Activated naive CD8-positive, alpha-beta T cell (primary cell): ENCODE results near the gene PAN2.
"Not testable (repeated sequence)": the region's sequence is repeated elsewhere in the genome, so short reads cannot be mapped to it uniquely, and the experiment has no call there.

Experiments
- H3K27ac Mint-ChIP-seq: one replicate; pipeline ENCODE4 v1.8.0; 2021; ENCODE audit warnings: mixed read lengths
- H3K27me3 Mint-ChIP-seq: one replicate; pipeline ENCODE4 v1.8.0; 2021; ENCODE audit warnings: mixed read lengths
- H3K36me3 Mint-ChIP-seq: one replicate; pipeline ENCODE4 v1.8.0; 2021; ENCODE audit warnings: mixed read lengths
- H3K4me1 Mint-ChIP-seq: one replicate; pipeline ENCODE4 v1.8.0; 2021; ENCODE audit warnings: low read depth, mixed read lengths
- H3K4me3 Mint-ChIP-seq: one replicate; pipeline ENCODE4 v1.8.0; 2021; ENCODE audit warnings: mild to moderate bottlenecking, mixed read lengths
- H3K9me3 Mint-ChIP-seq: one replicate; pipeline ENCODE4 v1.8.0; 2021; ENCODE audit warnings: low read depth, mixed read lengths

The PAN2 gene

DNA sequence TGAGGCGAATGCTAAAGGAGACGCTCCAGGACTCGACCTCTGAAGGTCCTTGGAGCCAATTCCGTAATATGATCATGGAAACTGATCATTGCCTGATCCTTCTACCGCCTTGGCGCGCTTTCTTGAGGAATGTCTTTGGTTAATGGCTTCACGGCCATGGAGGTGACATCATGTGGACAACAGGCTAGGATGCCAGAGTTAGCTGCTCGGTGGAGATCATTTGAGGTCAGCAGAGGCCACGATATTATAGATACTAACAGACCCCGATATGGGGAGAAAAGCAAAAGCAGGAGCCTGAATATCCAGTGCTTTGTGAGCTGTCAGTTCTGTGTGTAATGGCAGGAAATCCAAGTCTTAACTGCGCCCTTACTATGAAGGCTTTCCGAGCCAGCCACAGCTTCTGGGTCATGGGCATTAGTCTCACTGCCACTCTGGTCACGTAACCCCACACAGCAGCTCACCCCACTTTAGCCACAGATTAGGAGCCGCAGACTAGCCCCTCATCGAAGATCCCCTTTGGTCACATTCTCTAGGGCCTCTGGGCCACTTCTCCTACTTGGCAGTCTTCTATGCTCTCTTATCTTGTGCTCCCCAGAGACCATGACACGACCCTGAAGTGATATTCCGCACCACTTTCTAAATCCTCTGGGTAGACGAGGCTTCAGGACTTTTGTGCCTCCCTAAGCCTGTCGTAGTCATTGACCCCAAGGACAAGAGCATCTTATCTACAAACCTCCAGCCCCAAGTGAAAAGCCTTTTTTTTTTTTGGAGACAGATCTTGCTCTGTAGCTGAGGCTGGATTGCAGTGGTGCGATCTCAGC, 32.9 kb downstream of the PAN2 start:
- H3K4me3 Mint-ChIP-seq, result peak overlapping the region; percentile 97
- peaks cover 2% of the 10 kb centered on the region for H3K36me3 Mint-ChIP-seq
- H3K4me1 Mint-ChIP-seq, result peaks cover 53% of the 10 kb centered on the region
- peak overlapping the region; percentile 98 for H3K27ac Mint-ChIP-seq
- no peaks in the 10 kb centered on the region for H3K9me3 Mint-ChIP-seq
- H3K27me3 Mint-ChIP-seq, result no peaks in the 10 kb centered on the region

DNA sequence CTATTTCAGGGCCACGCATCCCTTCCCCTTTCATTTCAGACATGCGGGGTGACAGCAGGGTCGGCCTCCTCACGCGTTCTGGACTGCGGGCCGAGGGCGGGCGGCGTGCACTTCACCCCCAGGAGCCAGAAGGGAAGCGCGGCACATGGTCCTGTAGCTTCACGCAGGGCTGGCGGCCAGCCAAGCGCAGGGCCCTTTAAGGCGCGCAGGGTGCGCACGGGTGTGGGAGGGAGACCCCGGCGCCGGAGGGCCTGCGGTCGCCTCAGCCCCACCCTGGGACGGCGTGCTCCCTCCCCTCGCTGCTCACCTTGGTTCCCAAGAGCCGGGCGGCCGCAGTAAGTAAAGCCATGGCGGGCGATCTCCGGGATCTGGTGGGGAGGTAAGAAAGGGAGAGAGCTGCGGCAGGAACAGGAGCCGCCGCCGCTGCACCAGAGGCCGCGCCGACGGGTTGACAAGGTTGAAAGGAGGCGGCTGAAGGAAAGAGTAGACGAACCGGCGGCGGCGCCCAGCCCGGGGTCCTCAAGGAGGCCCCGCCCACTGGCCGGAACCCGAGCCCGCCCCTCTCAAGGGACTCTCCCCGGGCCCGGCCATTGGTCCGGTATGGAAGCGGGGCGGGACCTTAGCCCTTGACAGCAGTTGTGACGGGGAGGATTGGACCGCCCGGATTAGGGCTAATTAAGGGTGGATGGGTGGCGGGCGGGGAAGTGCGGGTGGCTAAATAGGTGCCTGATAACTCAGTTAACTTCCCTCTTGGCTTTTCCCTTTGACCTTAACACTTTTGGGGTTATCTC, 33.8 kb downstream of the PAN2 start, which contains the start of gene CS:
Gene CS (minus strand): TSS at position 478 of the 791 bp plus-strand sequence. CDS start 129 bp downstream, at position 349.
- peak within 1 kb of the TSS; percentile 97 for H3K4me3 Mint-ChIP-seq
- H3K36me3 Mint-ChIP-seq, result peaks cover 2% of the 10 kb centered on the region
- no peaks in the 10 kb centered on the region for H3K9me3 Mint-ChIP-seq
- H3K27ac Mint-ChIP-seq, result peak within 1 kb of the TSS; percentile 98
- H3K4me1 Mint-ChIP-seq, result peaks cover 54% of the 10 kb centered on the region
- no peaks in the 10 kb centered on the region for H3K27me3 Mint-ChIP-seq

DNA sequence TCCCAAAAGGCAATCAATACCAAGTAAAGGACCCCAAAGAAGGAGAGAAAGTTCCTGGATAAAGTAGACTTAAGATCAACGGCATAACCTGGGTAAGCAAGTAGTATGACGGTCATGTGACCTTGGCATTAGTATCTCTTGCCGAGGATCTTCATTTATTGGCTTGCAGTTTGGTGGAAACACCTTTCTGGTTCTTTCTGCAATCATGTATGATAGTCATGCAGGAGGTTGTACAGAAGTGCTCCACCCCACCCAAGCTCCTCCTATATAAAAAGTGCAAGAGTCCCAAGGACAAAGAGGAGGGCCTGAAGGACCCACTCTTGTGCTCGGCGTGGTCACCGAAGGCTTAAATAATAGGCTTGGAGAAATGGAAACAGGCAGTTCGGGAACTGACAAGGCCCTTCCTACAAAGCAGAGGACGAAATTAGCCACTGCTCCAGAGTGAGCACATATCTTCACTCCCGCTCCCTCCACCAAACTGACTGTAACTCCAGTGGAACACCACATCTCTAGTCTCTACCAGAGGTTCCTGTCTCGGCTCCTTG, 34.4 kb downstream of the PAN2 start:
- peak overlapping the region; percentile 97 for H3K4me3 Mint-ChIP-seq
- H3K9me3 Mint-ChIP-seq, result no peaks in the 10 kb centered on the region
- H3K36me3 Mint-ChIP-seq, result peaks cover 2% of the 10 kb centered on the region
- H3K27ac Mint-ChIP-seq, result peak overlapping the region; percentile 98
- no peaks in the 10 kb centered on the region for H3K27me3 Mint-ChIP-seq
- peaks cover 55% of the 10 kb centered on the region for H3K4me1 Mint-ChIP-seq

DNA sequence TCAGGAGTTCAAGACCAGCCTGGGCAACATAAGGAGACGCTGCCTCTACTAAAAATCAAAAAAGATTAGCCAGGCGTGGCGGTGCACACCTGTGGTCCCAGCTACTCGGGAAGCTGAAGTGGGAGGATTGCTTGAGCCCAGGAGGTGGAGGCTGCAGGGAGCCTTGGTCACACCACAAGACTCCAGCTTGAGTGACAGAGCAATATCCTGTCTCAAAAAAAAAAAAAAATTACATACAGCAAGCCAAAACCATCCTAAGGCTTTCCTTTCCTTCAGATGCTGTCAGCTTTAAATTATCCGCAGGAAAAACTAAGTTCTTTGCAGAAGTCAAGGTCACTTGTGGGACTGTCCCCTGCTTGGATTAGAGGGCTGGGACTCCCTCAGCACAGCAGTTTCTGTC, 35.0 kb downstream of the PAN2 start:
- H3K4me1 Mint-ChIP-seq, result peaks cover 60% of the 10 kb centered on the region
- peaks cover 2% of the 10 kb centered on the region for H3K36me3 Mint-ChIP-seq

DNA sequence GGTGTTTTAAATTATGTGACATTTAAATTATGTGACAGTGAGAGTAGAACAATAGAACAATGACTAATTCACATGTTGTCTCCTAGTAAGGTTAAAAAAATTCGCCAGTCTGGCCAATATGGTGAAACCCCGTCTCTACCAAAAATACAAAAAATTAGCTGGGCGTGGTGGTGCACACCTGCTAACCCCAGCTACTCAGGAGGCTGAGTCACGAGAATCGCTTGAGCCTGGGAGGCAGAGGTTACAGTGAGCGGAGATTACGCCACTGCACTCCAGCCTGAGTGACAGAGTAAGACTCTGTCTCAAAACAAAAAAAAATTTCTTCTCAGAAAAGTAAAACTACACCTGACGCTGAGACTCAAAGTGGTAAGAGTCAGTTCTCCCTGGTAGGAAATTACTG, 36.4 kb downstream of the PAN2 start:
- Mint-ChIP-seq H3K36me3 (peaks cover 2% of the 10 kb centered on the region), H3K4me3 (peak overlapping the region; percentile 75), H3K9me3 (no peaks in the 10 kb centered on the region), H3K27ac (peak overlapping the region; percentile 54), H3K4me1 (peaks cover 66% of the 10 kb centered on the region), H3K27me3 (no peaks in the 10 kb centered on the region)

More for the DNA sequence above, 35.0 kb downstream of the PAN2 start:
- H3K27ac Mint-ChIP-seq, result peak overlapping the region; percentile 98
- H3K9me3 Mint-ChIP-seq, result no peaks in the 10 kb centered on the region
- H3K4me3 Mint-ChIP-seq, result peak overlapping the region; percentile 97
- H3K27me3 Mint-ChIP-seq, result no peaks in the 10 kb centered on the region

DNA sequence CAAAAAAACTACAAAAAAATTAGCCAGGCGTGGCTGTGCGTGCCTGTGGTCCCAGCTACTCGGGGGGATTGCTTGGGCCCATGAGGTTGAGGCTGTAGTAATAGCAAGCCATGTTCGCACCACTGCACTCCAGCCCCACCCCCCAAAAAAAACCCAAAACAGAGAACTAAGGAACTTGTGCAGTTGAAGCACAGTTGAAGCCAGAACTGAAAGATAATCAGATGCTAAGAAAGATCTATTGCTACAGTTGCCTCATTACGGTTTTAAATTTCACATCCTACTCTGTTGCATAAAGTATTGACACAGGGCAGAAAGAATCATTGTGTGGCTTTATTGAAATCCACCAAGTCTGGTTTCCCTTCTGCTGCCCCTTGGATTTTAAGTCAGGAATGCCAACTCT, 37.5 kb downstream of the PAN2 start:
- Mint-ChIP-seq H3K27me3 (no peaks in the 10 kb centered on the region), H3K4me3 (peak overlapping the region; percentile 27), H3K4me1 (peaks cover 63% of the 10 kb centered on the region), H3K9me3 (no peaks in the 10 kb centered on the region), H3K27ac (no peak overlapping the region), H3K36me3 (peaks cover 2% of the 10 kb centered on the region)

DNA sequence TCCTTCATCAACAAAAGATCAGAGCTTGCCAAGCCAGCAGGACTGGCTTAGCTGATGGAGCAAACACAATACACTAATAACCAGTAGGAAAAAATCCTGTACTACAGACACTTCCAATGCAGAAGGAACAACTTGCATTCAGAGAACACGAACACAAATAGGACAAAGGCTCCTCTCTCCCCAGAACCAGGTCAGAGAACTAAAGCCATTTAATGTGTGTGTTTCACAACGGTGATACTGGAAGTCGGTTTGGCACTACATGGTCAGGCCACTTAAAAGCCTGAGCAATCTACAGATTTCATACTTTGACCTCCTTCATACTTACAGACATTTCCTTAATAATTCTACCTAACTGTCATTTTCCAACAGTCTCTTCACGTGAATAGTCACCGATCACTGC, 40.0 kb downstream of the PAN2 start:
- Mint-ChIP-seq H3K4me1 (peaks cover 60% of the 10 kb centered on the region), H3K4me3 (no peak overlapping the region), H3K9me3 (no peaks in the 10 kb centered on the region), H3K36me3 (peaks cover 4% of the 10 kb centered on the region), H3K27me3 (no peaks in the 10 kb centered on the region), H3K27ac (no peak overlapping the region)

DNA sequence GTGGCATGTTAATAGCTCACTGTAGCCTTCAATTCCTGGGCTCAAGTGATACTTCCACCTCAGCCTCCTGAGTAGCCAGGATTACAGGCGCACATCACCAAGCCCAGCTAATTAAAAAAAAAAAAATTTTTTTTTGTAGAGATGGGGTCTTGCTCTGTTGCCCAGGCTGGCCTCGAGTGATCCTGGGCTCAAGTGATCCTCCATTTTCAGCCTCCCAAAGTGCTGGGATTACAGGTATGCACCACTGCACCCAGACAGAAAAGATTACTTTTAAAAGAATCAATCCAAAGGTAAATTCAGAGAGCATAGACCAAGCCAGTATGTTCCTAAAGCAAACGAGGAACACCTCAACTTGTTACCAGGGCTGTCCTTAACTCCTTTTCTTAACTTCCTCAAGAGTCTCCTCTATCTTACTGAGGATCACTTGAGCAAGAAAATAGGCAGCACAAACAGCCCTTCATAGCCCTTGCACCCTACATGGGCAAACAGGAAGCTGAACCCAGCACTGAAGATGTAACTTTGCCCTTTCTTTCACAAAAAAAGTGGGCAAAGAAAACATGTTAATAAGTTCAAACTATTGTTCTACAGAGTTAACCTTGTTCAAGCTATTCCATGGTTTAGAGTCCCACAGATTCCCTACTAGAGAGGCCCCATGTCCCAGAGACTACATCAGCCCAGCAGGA, 45.0 kb downstream of the PAN2 start:
- H3K36me3 Mint-ChIP-seq, result peaks cover 4% of the 10 kb centered on the region
- H3K4me1 Mint-ChIP-seq, result peaks cover 35% of the 10 kb centered on the region
- no peaks in the 10 kb centered on the region for H3K27me3 Mint-ChIP-seq
- no peak overlapping the region for H3K27ac Mint-ChIP-seq
- no peaks in the 10 kb centered on the region for H3K9me3 Mint-ChIP-seq
- H3K4me3 Mint-ChIP-seq, result no peak overlapping the region

DNA sequence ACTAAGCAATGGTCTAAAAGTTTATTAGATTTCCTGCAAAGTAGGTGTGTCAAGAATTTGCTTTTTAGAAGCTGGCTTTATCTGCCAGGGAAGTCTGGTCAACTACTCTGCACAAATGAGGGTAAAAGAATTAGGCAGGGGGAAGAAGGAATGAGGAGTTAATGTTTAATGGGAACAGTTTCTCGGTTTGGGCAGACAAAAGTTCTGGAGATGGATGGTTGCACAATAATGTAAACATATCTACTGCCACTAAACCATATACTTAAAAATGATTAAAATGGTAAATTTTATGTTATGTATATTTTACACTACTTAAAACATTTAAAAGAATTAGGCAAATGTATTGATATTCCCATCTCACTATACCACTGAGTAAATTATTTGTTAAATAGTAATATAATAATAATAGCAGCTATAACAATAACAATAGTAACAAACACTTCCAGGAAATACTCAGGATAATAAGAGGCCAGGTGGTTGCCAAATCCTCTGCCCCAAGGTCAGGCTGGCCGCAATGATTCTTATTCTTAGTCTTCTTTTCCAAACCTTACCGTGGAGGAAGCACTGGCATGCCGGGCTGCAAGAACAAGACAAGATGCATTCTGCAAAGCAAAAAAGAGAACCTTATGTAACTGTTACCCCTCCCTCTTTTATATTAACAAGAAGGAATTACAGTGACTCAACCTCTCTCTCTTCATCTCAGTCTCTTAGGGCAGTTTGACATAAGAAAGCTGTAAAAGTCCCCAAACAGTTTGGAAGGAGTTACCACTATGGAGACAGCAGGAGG, 47.6 kb downstream of the PAN2 start:
- H3K4me3 Mint-ChIP-seq, result no peak overlapping the region
- peaks cover 7% of the 10 kb centered on the region for H3K36me3 Mint-ChIP-seq
- H3K27ac Mint-ChIP-seq, result no peak overlapping the region
- H3K27me3 Mint-ChIP-seq, result no peaks in the 10 kb centered on the region
- peaks cover 19% of the 10 kb centered on the region for H3K4me1 Mint-ChIP-seq
- no peaks in the 10 kb centered on the region for H3K9me3 Mint-ChIP-seq

DNA sequence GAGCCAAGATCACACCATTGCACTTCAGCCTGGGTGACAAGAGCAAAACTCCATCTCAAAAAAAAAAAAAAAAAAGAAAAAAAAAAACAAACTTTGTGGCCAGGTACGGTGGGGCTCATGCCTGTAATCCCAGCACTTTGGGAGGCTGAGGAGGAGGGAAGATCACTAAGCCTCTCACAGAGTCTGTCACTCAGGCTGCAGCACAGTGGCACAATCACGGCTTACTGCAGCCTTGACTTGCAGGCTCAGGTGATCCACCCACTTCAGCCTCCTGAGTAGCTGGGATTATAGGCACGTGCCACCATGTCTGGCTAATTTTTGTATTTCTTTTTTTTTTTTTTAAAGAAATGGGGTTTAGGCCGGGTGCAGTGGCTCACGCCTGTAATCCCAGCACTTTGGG, 49.5 kb downstream of the PAN2 start:
- not testable (repeated sequence) for H3K27ac Mint-ChIP-seq, H3K9me3 Mint-ChIP-seq, H3K27me3 Mint-ChIP-seq, H3K36me3 Mint-ChIP-seq, H3K4me3 Mint-ChIP-seq
- H3K4me1 Mint-ChIP-seq, result peaks cover 11% of the 10 kb centered on the region

DNA sequence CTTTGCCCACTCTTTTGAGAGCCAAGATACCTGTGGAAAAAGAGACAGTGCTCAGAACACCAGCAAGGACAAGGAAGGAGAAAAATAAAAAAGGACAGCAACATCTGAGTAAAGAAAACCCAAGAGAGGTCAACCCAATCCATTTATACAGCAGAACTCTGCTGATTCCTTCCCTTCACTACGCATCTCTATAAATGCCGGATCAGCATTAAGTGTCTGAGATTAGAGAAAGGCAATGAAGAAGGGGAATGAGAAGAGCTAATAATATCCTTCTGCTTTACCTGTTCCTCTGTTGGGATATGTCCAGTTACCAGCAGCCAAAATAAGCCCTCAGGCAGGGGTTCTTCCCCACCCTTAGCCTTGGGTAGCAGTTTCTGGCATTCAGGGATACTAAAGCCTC, 51.2 kb downstream of the PAN2 start:
- H3K4me3 Mint-ChIP-seq, result no peak overlapping the region
- peaks cover 5% of the 10 kb centered on the region for H3K4me1 Mint-ChIP-seq
- H3K27ac Mint-ChIP-seq, result peak overlapping the region; percentile 34
- H3K36me3 Mint-ChIP-seq, result peaks cover 8% of the 10 kb centered on the region
- H3K9me3 Mint-ChIP-seq, result no peaks in the 10 kb centered on the region
- H3K27me3 Mint-ChIP-seq, result no peaks in the 10 kb centered on the region

DNA sequence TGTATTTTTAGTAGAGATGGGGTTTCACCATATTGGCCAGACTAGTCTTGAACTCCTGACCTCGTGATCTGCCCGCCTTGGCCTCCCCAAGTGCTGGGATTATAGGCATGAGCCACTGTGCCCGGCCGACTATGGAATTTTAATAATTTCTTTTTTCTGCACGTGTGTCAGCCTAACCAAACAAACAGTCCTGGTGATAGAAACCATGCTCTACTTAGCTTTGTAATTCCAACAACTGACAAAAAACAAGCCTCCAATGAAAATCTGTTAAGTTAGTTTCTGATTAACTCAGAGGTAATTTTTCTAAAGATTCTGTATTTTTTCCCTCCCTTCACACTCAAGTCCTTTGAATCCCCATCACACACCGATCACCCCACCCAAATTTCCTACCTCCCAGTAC, 51.8 kb downstream of the PAN2 start:
- Mint-ChIP-seq H3K9me3 (no peaks in the 10 kb centered on the region), H3K4me3 (no peak overlapping the region), H3K36me3 (peaks cover 8% of the 10 kb centered on the region), H3K27ac (peak overlapping the region; percentile 16), H3K4me1 (peaks cover 5% of the 10 kb centered on the region), H3K27me3 (no peaks in the 10 kb centered on the region)

DNA sequence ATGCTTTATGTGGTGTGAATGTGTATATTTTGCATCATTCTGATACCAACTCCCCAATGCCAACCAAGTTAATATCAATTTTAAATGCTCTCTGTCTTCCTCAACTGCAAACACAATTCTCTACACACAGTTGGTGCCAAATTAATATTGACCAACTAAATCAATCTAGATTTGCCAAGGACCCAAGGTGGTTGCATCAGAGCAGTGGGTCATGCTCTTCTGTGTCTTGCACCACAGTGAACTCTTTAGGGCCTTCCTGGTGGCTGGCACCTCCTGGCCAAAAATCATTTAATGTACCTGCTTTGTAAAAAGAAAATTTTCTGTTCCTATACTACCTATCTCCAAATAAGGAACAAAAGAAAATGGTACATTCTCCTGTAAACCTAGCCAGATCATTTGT, 53.0 kb downstream of the PAN2 start:
- no peak overlapping the region for H3K27ac Mint-ChIP-seq
- no peaks in the 10 kb centered on the region for H3K4me1 Mint-ChIP-seq
- H3K27me3 Mint-ChIP-seq, result no peaks in the 10 kb centered on the region
- H3K4me3 Mint-ChIP-seq, result no peak overlapping the region
- H3K36me3 Mint-ChIP-seq, result peaks cover 10% of the 10 kb centered on the region
- H3K9me3 Mint-ChIP-seq, result no peaks in the 10 kb centered on the region

DNA sequence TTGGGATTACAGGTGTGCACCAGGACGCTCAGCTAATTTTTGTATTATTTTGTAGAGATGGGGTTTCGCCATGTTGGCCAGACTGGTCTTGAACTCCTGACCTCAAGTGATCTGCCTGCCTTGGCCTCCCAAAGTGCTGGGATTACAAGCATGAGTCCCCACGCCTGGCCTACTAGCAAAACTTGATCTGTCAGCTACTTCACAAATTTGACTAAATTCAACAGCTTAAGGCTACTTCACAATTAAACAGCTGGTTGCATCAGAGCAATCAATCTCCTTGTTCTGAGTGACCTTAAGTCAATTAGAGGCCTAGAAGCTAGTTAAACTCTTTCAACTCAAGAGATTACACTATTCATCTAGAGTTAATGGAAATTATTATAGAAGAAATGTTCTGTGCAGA, 54.9 kb downstream of the PAN2 start:
- Mint-ChIP-seq H3K27me3 (no peaks in the 10 kb centered on the region), H3K36me3 (peaks cover 12% of the 10 kb centered on the region), H3K4me1 (no peaks in the 10 kb centered on the region), H3K27ac (peak overlapping the region; percentile 34), H3K4me3 (no peak overlapping the region), H3K9me3 (no peaks in the 10 kb centered on the region)
